Peyer's patch (tissue), 4 donors: ENCODE results near the gene MRGPRD. TPM values are rescaled to one million over a fixed set of nuclear protein-coding genes. Genes with fewer than 3 reads are reported as not detected.
A peak's percentile ranks its signal among the peaks of the same experiment; 100 is the strongest.

Experiments used
- DNase-seq, 3 donors: peaks; one replicate each; pipeline ENCODE4 v3.0.0-alpha.2; 2017 to 2019
- H3K27ac ChIP-seq, 4 donors: fragments of 200-600 bp; sonication (generic); one replicate each; pipeline ENCODE4 v1.5.1; 2016 to 2019
- H3K27me3 ChIP-seq, 2 donors: fragments of 200-600 bp; sonication (generic); one replicate each; pipeline ENCODE4 v1.5.1; 2019
- H3K36me3 ChIP-seq, 3 donors: fragments of 200-600 bp; sonication (generic); one replicate each; pipeline ENCODE4 v1.5.1; 2016 to 2019
- H3K4me1 ChIP-seq, 4 donors: fragments of 200-600 bp; sonication (generic); one replicate each; pipeline ENCODE4 v1.5.1; 2016 to 2019
- H3K4me3 ChIP-seq, 4 donors: fragments of 200-600 bp; sonication (generic); 1 replicate in 3 of 4; 2 replicates in 1 of 4; pipeline ENCODE4 v1.5.1; 2016 to 2019; ENCODE audit warnings: mild to moderate bottlenecking in 1 of 4
- H3K9me3 ChIP-seq, 4 donors: fragments of 200-600 bp; sonication (generic); one replicate each; pipeline ENCODE4 v1.5.1; 2016 to 2019; ENCODE audit warnings: mild to moderate bottlenecking in 1 of 4
- POLR2A ChIP-seq, 2 donors: fragments of 450-650 bp; IDR thresholded peaks; one replicate each; pipeline ENCODE4 v1.5.1; 2017; ENCODE audit warnings: antibody characterized with exemption in 2 of 2, mild to moderate bottlenecking in 2 of 2, moderate library complexity in 2 of 2
- total RNA-seq, 4 donors: library from RNA; depleted of rRNA; stranded (reverse); fragments of >200 nt; gene quantifications; one replicate each; pipeline ENCODE4 v1.1.0, GENCODE V29; 2016
- TF ChIP-seq, protein P1 (sequence below), 6 experiments: fragments of 450-650 bp in 4 of 6; fragments of 200-600 bp in 2 of 6; sonication (generic) in 1 of 6; IDR thresholded peaks; one replicate each; pipeline ENCODE4 v1.5.1; 2017 to 2019; ENCODE audit warnings: antibody characterized with exemption in 6 of 6, mild to moderate bottlenecking in 3 of 6, moderate library complexity in 1 of 6

The MRGPRD gene, protein sequence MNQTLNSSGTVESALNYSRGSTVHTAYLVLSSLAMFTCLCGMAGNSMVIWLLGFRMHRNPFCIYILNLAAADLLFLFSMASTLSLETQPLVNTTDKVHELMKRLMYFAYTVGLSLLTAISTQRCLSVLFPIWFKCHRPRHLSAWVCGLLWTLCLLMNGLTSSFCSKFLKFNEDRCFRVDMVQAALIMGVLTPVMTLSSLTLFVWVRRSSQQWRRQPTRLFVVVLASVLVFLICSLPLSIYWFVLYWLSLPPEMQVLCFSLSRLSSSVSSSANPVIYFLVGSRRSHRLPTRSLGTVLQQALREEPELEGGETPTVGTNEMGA
- total RNA-seq = not detected

DNA sequence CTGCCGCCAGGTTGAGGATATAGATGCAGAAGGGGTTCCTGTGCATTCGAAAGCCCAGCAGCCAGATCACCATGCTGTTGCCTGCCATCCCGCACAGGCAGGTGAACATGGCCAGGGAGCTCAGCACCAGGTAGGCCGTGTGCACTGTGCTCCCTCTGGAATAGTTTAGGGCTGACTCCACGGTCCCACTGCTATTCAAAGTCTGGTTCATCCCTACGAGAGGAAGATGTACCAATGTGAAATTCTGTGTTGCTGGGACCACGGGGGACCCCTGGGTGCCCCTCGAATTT lies at the start of gene MRGPRD:
TSS of gene MRGPRD (minus strand) at position 211 of the 290 bp plus-strand sequence. CDS start at position 211, 0 bp downstream.
- H3K4me1 ChIP-seq = no peaks in the 10 kb centered on the region
- H3K4me3 ChIP-seq = no peak within 1 kb of the TSS
- no peaks in the 10 kb centered on the region for H3K36me3 ChIP-seq
- peak in 1 of 3 donors; percentile 14 for DNase-seq
- H3K27ac ChIP-seq = no peak within 1 kb of the TSS
- H3K27me3 ChIP-seq = no peaks in the 10 kb centered on the region
- H3K9me3 ChIP-seq = no peaks in the 10 kb centered on the region
- TF ChIP-seq POLR2A (IDR thresholded peaks at IDR 0.05) = no peak
- TF ChIP-seq, protein P1, sequence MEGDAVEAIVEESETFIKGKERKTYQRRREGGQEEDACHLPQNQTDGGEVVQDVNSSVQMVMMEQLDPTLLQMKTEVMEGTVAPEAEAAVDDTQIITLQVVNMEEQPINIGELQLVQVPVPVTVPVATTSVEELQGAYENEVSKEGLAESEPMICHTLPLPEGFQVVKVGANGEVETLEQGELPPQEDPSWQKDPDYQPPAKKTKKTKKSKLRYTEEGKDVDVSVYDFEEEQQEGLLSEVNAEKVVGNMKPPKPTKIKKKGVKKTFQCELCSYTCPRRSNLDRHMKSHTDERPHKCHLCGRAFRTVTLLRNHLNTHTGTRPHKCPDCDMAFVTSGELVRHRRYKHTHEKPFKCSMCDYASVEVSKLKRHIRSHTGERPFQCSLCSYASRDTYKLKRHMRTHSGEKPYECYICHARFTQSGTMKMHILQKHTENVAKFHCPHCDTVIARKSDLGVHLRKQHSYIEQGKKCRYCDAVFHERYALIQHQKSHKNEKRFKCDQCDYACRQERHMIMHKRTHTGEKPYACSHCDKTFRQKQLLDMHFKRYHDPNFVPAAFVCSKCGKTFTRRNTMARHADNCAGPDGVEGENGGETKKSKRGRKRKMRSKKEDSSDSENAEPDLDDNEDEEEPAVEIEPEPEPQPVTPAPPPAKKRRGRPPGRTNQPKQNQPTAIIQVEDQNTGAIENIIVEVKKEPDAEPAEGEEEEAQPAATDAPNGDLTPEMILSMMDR (IDR thresholded peaks at IDR 0.05) = no peak

DNA sequence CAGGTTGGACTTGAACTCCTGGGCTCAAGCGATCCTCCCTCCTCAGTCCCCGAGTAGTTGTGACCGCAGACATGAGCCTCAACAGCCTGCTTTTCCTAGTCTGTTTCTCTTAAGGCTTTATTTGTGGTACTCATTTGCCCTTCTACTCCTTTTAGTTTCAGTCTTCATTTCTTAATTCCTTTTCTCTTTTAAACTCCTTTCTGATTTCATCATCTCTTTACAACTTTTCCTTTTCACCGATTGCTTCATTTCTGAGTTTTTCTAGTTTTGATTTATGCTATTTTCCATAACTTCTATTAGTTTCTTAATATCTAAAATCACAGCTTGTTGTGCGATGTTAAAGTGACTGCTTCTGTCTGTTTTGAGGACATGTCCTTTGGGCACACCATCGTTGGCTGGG lies 49.5 kb upstream of the MRGPRD start:
- no peak for TF ChIP-seq POLR2A (IDR thresholded peaks at IDR 0.05)
- TF ChIP-seq, protein P1 (IDR thresholded peaks at IDR 0.05) = no peak
- H3K27ac ChIP-seq = no peak overlapping the region
- H3K27me3 ChIP-seq = no peaks in the 10 kb centered on the region
- H3K36me3 ChIP-seq = no peaks in the 10 kb centered on the region
- no peak for DNase-seq
- H3K9me3 ChIP-seq = no peaks in the 10 kb centered on the region
- H3K4me1 ChIP-seq = no peaks in the 10 kb centered on the region
- no peak overlapping the region for H3K4me3 ChIP-seq

DNA sequence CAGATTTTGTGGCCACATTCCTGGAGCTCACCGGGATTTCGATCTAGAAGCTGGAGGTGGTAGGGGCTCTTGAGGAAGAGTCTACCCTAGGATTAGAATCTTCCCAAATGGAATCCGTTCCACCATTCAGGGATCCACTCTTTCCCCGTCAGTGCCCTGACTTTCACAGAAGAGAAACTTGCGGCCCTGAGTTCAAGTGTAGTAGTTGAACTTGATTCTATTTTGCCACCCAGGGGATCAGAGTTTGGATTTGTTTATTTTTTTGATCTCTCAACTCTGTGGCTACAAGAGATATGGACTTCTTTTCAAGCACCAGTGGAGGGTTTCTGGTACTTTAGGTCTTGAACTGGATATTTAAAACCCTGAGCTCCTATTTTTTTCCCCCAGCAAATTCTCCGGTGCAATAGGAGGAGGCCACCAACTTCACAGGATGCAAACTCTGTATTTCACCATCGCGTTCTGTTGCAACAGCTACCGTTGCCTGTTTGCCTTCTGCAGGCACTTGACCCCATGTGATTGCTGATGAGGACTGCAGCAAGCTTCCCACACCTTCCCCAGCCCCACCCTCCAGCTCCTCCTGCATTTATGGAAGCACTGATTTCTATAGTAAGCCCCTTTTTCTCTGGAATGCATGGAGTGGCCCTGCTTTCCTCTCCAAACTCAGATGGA lies 47.1 kb upstream of the MRGPRD start:
- DNase-seq = no peak
- no peak overlapping the region for H3K4me3 ChIP-seq
- no peak overlapping the region for H3K27ac ChIP-seq
- TF ChIP-seq, protein P1 (IDR thresholded peaks at IDR 0.05) = no peak
- TF ChIP-seq POLR2A (IDR thresholded peaks at IDR 0.05) = no peak
- no peaks in the 10 kb centered on the region for H3K36me3 ChIP-seq
- H3K9me3 ChIP-seq = no peaks in the 10 kb centered on the region
- H3K27me3 ChIP-seq = no peaks in the 10 kb centered on the region
- H3K4me1 ChIP-seq = no peaks in the 10 kb centered on the region

DNA sequence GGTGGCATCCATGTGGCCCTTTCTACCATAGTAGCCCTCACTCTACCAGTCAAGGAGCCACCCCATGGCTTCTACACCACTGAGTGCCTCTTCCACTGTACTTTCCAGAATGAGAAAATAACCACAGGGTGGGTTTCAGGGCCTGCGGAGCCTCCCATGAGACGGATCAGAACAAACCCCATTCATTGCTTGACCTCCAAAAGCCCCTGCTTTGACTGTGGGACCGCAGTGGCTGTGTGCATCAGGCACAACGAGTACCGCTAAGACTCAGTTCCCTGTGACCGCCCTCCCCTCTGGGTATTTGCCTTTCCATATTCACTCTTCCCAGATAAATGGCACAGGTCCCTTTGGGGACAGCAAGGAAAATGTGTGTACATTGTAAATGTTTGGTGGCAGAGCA lies 43.7 kb upstream of the MRGPRD start:
- no peaks in the 10 kb centered on the region for H3K4me1 ChIP-seq
- H3K27me3 ChIP-seq = no peaks in the 10 kb centered on the region
- no peak overlapping the region for H3K27ac ChIP-seq
- TF ChIP-seq, protein P1 (IDR thresholded peaks at IDR 0.05) = no peak
- no peak for TF ChIP-seq POLR2A (IDR thresholded peaks at IDR 0.05)
- H3K9me3 ChIP-seq = no peaks in the 10 kb centered on the region
- DNase-seq = no peak
- no peaks in the 10 kb centered on the region for H3K36me3 ChIP-seq
- no peak overlapping the region for H3K4me3 ChIP-seq

DNA sequence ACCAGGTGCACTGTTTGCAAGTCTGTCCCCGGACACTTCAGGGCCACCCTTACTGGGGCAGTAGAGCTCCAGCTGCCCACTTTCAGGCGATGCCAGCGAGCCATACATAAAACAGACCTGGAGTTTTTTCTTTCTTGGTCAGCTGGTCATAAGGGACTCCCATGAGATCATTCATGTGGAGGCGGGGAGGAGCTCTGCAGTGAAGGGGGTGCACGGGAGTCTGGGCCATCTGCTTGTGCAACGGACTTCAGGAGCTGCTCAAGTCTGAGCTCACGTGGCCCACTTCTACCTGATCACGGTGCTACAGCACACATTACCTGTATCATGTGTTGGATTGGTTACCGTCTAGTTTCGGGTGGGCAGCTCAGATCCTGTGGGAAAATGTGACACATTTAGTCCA lies 41.5 kb upstream of the MRGPRD start:
- Histone ChIP-seq H3K9me3 (no peaks in the 10 kb centered on the region), H3K4me1 (no peaks in the 10 kb centered on the region), H3K27ac (no peak overlapping the region), H3K4me3 (no peak overlapping the region), H3K27me3 (no peaks in the 10 kb centered on the region), H3K36me3 (no peaks in the 10 kb centered on the region)
- no peak for DNase-seq
- TF ChIP-seq POLR2A (IDR thresholded peaks at IDR 0.05) = no peak
- TF ChIP-seq, protein P1 (IDR thresholded peaks at IDR 0.05) = no peak
